Neutrophil (primary cell): ENCODE measurements around the gene LRRC23.
"Not testable (repeated sequence)": the region's sequence is repeated elsewhere in the genome, so short reads cannot be mapped to it uniquely, and the experiment has no call there.

Experiments
- H3K27ac ChIP-seq: fragments of 200-600 bp; sonication (generic); 2 replicates; pipeline ENCODE4 v1.5.1; 2016; ENCODE audit warnings: mild to moderate bottlenecking, moderate library complexity
- H3K27me3 ChIP-seq: fragments of 200-600 bp; sonication (generic); 2 replicates; pipeline ENCODE4 v1.6.0; 2016; ENCODE audit warnings: mild to moderate bottlenecking
- H3K36me3 ChIP-seq: fragments of 200-600 bp; sonication (generic); 2 replicates; pipeline ENCODE4 v1.5.1; 2017
- H3K4me1 ChIP-seq, 2 experiments: fragments of 200-600 bp in 1 of 2; sonication (generic) in 1 of 2; 1 replicate in 1 of 2; 2 replicates in 1 of 2; pipeline versions ENCODE4 v1.5.1 to v1.6.1; 2013 to 2016; ENCODE audit warnings: low read depth in 1 of 2, low read length in 1 of 2, mild to moderate bottlenecking in 1 of 2, moderate library complexity in 1 of 2; ENCODE audit not compliant: control insufficient read depth in 1 of 2, insufficient read depth in 1 of 2
- H3K4me3 ChIP-seq, 2 experiments: fragments of 200-600 bp in 1 of 2; sonication (generic) in 1 of 2; 1 replicate in 1 of 2; 2 replicates in 1 of 2; pipeline ENCODE4 v1.5.1; 2013 to 2016; ENCODE audit warnings: low read depth in 1 of 2, low read length in 1 of 2, mild to moderate bottlenecking in 1 of 2, moderate library complexity in 1 of 2
- H3K9me3 ChIP-seq: fragments of 200-600 bp; sonication (generic); 2 replicates; pipeline ENCODE4 v1.5.1; 2016
- TF ChIP-seq, protein P1 (sequence below): fragments of 200-600 bp; sonication (generic); IDR thresholded peaks from 2 replicates; pipeline ENCODE4 v1.5.1; 2016; ENCODE audit warnings: antibody characterized with exemption

Gene LRRC23

DNA sequence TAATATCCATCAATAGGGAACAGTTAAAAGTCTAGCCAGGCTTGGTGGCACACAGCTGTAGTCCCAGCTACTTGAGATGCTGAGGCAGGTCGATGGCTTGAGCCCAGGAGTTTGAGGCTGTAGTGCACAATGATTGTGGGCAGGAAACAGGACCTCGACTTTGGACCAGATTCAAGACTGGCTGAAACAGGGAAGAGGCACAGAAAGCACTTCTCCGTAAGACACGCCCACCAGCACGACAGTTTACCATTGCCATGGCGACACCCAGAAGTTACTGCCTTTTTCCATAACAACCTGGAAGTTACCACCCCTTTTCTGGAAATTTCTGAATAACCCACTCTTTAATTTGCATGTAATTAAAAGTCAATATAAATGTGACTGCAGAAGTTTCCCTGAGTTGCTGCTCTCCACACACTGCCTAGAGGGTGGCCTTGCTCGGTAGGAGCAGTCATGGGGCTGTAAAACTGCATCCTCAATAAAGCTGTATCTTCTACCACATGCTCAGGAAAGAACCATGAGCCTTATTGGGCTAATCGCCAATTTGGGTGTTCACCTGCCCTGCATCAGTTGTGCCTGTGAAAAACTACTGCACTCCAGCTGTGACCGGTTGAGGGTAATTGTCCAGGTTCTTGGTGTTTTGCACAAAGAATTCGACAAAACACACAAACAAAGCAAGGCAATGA lies 4.6 kb upstream of the LRRC23 start:
- Histone ChIP-seq H3K4me1 (peaks cover 31 to 36% of the 10 kb centered on the region in 2 experiments), H3K36me3 (no peaks in the 10 kb centered on the region), H3K27ac (peak overlapping the region; percentile 60), H3K4me3 (peak overlapping the region in 1 of 2 experiments; percentile 19), H3K9me3 (no peaks in the 10 kb centered on the region), H3K27me3 (no peaks in the 10 kb centered on the region)
- TF ChIP-seq, protein P1, sequence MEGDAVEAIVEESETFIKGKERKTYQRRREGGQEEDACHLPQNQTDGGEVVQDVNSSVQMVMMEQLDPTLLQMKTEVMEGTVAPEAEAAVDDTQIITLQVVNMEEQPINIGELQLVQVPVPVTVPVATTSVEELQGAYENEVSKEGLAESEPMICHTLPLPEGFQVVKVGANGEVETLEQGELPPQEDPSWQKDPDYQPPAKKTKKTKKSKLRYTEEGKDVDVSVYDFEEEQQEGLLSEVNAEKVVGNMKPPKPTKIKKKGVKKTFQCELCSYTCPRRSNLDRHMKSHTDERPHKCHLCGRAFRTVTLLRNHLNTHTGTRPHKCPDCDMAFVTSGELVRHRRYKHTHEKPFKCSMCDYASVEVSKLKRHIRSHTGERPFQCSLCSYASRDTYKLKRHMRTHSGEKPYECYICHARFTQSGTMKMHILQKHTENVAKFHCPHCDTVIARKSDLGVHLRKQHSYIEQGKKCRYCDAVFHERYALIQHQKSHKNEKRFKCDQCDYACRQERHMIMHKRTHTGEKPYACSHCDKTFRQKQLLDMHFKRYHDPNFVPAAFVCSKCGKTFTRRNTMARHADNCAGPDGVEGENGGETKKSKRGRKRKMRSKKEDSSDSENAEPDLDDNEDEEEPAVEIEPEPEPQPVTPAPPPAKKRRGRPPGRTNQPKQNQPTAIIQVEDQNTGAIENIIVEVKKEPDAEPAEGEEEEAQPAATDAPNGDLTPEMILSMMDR: no peak

DNA sequence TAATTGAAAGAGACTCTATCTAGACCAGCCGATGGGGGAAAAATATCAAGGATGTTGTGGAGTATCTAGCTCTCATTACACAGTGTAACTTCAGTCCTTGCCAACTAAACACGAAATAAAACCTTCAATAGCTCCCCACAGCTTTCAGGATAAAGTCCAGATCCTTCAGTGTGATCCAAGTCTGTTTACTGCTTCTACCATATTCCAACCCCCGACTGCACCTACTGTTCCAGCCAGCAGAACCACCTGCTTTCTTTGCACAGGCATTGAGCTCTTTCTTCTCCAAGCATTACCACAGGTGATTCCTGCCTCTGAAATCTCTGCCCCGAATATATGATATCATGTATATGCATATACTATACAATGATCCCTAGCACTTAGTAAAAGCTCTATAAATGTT lies 2.2 kb upstream of the LRRC23 start:
- peaks cover 34 to 38% of the 10 kb centered on the region in 2 experiments for H3K4me1 ChIP-seq
- H3K27me3 ChIP-seq: no peaks in the 10 kb centered on the region
- H3K9me3 ChIP-seq: no peaks in the 10 kb centered on the region
- H3K27ac ChIP-seq: no peak overlapping the region
- H3K4me3 ChIP-seq: no peak overlapping the region
- TF ChIP-seq, protein P1: no peak
- no peaks in the 10 kb centered on the region for H3K36me3 ChIP-seq

DNA sequence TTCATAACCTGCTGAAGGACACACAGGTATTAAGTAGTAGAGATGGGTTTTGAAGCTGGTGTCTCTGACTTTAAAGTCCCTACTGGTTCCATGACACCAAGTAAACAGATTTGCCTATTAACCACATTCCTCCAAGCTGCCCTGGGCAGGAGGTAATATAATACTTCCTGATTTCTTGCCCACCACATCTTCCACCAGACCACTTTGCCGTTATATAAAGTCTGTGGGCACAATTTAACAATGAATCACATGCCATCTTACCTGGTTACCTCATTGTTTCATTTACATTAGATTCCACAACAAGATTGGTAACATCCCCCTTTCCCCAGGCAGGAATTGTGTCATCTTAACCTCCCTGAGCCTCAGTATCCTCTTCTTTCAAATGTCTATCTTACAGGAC lies 900 bp upstream of the LRRC23 start:
- TF ChIP-seq, protein P1: no peak

DNA sequence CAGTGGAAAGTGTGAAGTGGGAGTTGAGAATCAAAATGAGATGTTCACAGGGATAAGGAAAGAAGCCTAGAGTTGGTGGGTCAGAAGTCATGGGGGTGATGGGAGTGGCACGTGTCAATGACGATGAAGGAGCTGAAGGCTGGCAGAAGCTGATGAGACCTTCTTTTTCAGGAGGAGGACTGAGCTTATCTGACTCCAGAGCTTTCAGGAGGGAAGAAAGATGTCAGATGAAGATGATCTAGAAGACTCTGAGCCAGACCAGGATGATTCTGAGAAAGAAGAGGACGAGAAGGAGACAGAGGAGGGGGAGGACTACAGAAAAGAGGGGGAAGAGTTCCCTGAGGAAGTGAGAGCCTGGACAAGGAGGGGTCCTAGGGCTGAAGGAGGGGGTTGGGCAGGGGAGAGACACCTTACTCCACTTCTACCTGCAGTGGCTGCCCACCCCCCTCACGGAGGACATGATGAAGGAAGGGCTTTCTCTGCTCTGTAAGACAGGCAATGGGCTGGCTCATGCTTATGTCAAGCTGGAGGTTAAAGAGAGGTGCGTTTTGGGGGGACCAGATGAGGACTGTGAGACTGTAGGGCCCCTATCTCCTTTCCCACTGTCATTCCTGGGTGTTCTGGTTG lies 905 bp downstream of the LRRC23 start:
- peaks cover 9% of the 10 kb centered on the region for H3K27me3 ChIP-seq
- H3K36me3 ChIP-seq: no peaks in the 10 kb centered on the region
- peaks cover 21% of the 10 kb centered on the region in 2 experiments for H3K4me1 ChIP-seq
- TF ChIP-seq, protein P1: no peak
- H3K9me3 ChIP-seq: no peaks in the 10 kb centered on the region
- H3K4me3 ChIP-seq: peak overlapping the region; percentile 77 to 80
- peak overlapping the region; percentile 79 for H3K27ac ChIP-seq

More for the DNA sequence above, 900 bp upstream of the LRRC23 start:
- H3K27me3 ChIP-seq: no peaks in the 10 kb centered on the region
- H3K4me3 ChIP-seq: no peak overlapping the region
- H3K4me1 ChIP-seq: peaks cover 34 to 38% of the 10 kb centered on the region in 2 experiments
- H3K36me3 ChIP-seq: no peaks in the 10 kb centered on the region
- H3K27ac ChIP-seq: peak overlapping the region; percentile 79
- no peaks in the 10 kb centered on the region for H3K9me3 ChIP-seq

DNA sequence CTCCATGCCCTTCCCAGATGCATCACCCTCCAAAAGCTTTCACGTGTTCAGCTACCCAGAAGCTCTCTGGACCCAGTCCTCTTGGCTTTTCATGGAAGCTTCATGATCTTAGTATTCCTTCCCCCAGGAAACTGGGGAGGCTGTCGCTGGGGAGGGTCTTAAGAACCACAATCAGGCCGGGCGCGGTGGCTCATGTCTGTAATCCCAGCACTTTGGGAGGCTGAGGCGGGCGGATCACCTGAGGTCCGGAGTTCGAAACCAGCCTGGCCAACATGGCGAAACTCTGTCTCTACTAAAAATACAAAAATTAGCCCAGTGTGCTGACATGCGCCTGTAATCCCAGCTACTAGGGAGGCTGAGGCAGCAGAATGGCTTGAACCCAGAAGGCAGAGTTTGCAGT lies 3.5 kb downstream of the LRRC23 start:
- not testable (repeated sequence) for H3K36me3 ChIP-seq, H3K4me3 ChIP-seq, H3K9me3 ChIP-seq, H3K27ac ChIP-seq
- H3K27me3 ChIP-seq: peaks cover 35% of the 10 kb centered on the region
- peaks cover 20 to 21% of the 10 kb centered on the region in 2 experiments for H3K4me1 ChIP-seq
